GM12878 (cell line): ENCODE data around the gene VTA1. TPM values are rescaled to one million over a fixed set of nuclear protein-coding genes. Genes with fewer than 3 reads are reported as not detected.

Source experiments
- ATAC-seq: fragments of 200-7000 bp; cut with Tn5 transposase; 3 replicates; pipeline ENCODE4 v1.9.1; 2020; ENCODE audit warnings: mild to moderate bottlenecking, moderate library complexity
- BruUV-seq: library from RNA; stranded (reverse); fragments of 400-500 nt; replicated peaks from 2 replicates; lab custom pipeline; 2021; lab: Mats Ljungman, UMichigan
- CTCF ChIA-PET: fragments of 300-600 bp; sonication (Branson Sonifier 250); formaldehyde crosslinking; extraction: SDS; loops from one replicate; lab custom pipeline; 2021; ENCODE audit warnings: inconsistent platforms; lab: Yijun Ruan, JAX
- POLR2A ChIA-PET: fragments of 350-600 bp; formaldehyde crosslinking; extraction: SDS; loops from one replicate; lab custom pipeline; 2021; ENCODE audit warnings: inconsistent platforms; lab: Charles Lee
- RAD21 ChIA-PET: fragments of 300-600 bp; sonication (Branson Sonifier 250); formaldehyde crosslinking; loops from one replicate; lab custom pipeline; 2023; ENCODE audit warnings: antibody characterized with exemption; ENCODE audit not compliant: unreplicated experiment; lab: Charles Lee
- SMC1A ChIA-PET: fragments of 300-600 bp; sonication (Branson Sonifier 250); formaldehyde crosslinking; loops from one replicate; lab custom pipeline; 2023; ENCODE audit not compliant: unreplicated experiment, uncharacterized antibody; lab: Charles Lee
- DNase-seq: peaks from one replicate; pipeline ENCODE4 v3.0.0-alpha.2; 2011; ENCODE audit warnings: low read depth, low spot score
- FAIRE-seq: peaks from 3 replicates; lab custom pipeline; 2011; peaks lifted over from hg19 to GRCh38; lab: Jason Lieb, UNC
- H2AFZ ChIP-seq: 2 replicates; pipeline ENCODE4 v1.6.0; 2011; ENCODE audit warnings: low read depth, low read length, control low read depth; ENCODE audit not compliant: control insufficient read depth
- H3K27ac ChIP-seq: 2 replicates; pipeline ENCODE4 v1.5.1; 2011; ENCODE audit warnings: control low read depth; ENCODE audit not compliant: control insufficient read depth, insufficient read depth
- H3K27me3 ChIP-seq, 2 experiments: replicated peaks in 1 of 2; 2 replicates each; pipeline versions ENCODE4 v1.6.0 to v1.6.1; 2011; ENCODE audit warnings: low read length in 1 of 2; ENCODE audit not compliant: control insufficient read depth in 2 of 2, insufficient read depth in 2 of 2
- H3K36me3 ChIP-seq, 2 experiments: 2 replicates each; pipeline ENCODE4 v1.5.1; 2011; ENCODE audit warnings: low read length in 1 of 2; ENCODE audit not compliant: control insufficient read depth in 2 of 2, insufficient read depth in 2 of 2
- H3K4me1 ChIP-seq: 2 replicates; pipeline ENCODE4 v1.6.1; 2011; ENCODE audit warnings: mild to moderate bottlenecking, low read length, moderate library complexity, mixed read lengths; ENCODE audit not compliant: control insufficient read depth, insufficient read depth
- H3K4me2 ChIP-seq: 2 replicates; pipeline ENCODE4 v1.6.0; 2011; ENCODE audit warnings: control low read depth; ENCODE audit not compliant: control insufficient read depth, insufficient read depth
- H3K4me3 ChIP-seq: fragments of 200-600 bp; sonication (generic); 2 replicates; pipeline ENCODE4 v1.5.1; 2016
- H3K79me2 ChIP-seq: 2 replicates; pipeline ENCODE4 v1.6.0; 2011; ENCODE audit warnings: low read length; ENCODE audit not compliant: control insufficient read depth, insufficient read depth
- H3K9ac ChIP-seq: 2 replicates; pipeline ENCODE4 v1.8.0; 2011; ENCODE audit warnings: low read length, control low read depth, mixed read lengths; ENCODE audit not compliant: control insufficient read depth, insufficient read depth
- H3K9me3 ChIP-seq: replicated peaks from 3 replicates; pipeline ENCODE4 v1.5.1; 2011; ENCODE audit warnings: mild to moderate bottlenecking, low read length; ENCODE audit not compliant: control insufficient read depth, insufficient read depth
- H4K20me1 ChIP-seq: 2 replicates; pipeline ENCODE4 v1.6.0; 2011; ENCODE audit not compliant: control insufficient read depth, insufficient read depth
- BRCA1 ChIP-seq: IDR thresholded peaks from 2 replicates; pipeline ENCODE4 v1.6.1; 2011; ENCODE audit warnings: low read depth, low read length, improper control_type of control experiment
- CEBPB ChIP-seq, 2 experiments: fragments of 150-350 bp in 1 of 2; IDR thresholded peaks; 2 replicates each; pipeline ENCODE4 v1.6.1; 2012 to 2014; ENCODE audit warnings: low read depth in 2 of 2, low read length in 2 of 2, borderline replicate concordance in 1 of 2, inconsistent platforms in 1 of 2
- CHD4 ChIP-seq: fragments of 200-600 bp; sonication (generic); IDR thresholded peaks from 2 replicates; pipeline ENCODE4 v1.6.1; 2016; ENCODE audit warnings: mild to moderate bottlenecking
- HDAC2 ChIP-seq: fragments of 200-600 bp; sonication (generic); IDR thresholded peaks from 2 replicates; pipeline ENCODE4 v1.6.1; 2017
- IKZF2 ChIP-seq, 2 experiments: fragments of 450-650 bp; IDR thresholded peaks; 2 replicates each; pipeline ENCODE4 v1.6.1; 2017; ENCODE audit warnings: mild to moderate bottlenecking in 2 of 2, moderate library complexity in 2 of 2
- IRF4 ChIP-seq: IDR thresholded peaks from 2 replicates; pipeline ENCODE4 v1.6.1; 2011; ENCODE audit warnings: low read depth, low read length
- KDM1A ChIP-seq: fragments of 200-600 bp; sonication (generic); IDR thresholded peaks from 2 replicates; pipeline ENCODE4 v1.6.1; 2016; ENCODE audit warnings: borderline replicate concordance
- KLF5 ChIP-seq: fragments of 450-650 bp; IDR thresholded peaks from 2 replicates; pipeline ENCODE4 v1.6.1; 2014; ENCODE audit warnings: mild to moderate bottlenecking; ENCODE audit not compliant: partially characterized antibody
- NR2C1 ChIP-seq: fragments of 450-650 bp; IDR thresholded peaks from 2 replicates; pipeline ENCODE4 v1.6.1; 2017; ENCODE audit warnings: antibody characterized with exemption, mild to moderate bottlenecking, moderate library complexity
- NR2F1 ChIP-seq: fragments of 450-650 bp; conservative IDR thresholded peaks from 2 replicates; pipeline ENCODE4 v1.6.1; 2017; ENCODE audit warnings: mild to moderate bottlenecking
- PAX8 ChIP-seq: fragments of 450-650 bp; IDR thresholded peaks from 2 replicates; pipeline ENCODE4 v1.6.1; 2017; ENCODE audit warnings: mild to moderate bottlenecking, moderate library complexity
- PML ChIP-seq: IDR thresholded peaks from 2 replicates; pipeline ENCODE4 v1.6.1; 2012; ENCODE audit warnings: low read length, inconsistent platforms
- RELA ChIP-seq: fragments of 450-650 bp; IDR thresholded peaks from 2 replicates; pipeline ENCODE4 v1.8.0; 2014; ENCODE audit warnings: borderline replicate concordance; ENCODE audit not compliant: partially characterized antibody
- RUNX3 ChIP-seq: IDR thresholded peaks from 2 replicates; pipeline ENCODE4 v1.6.1; 2012; ENCODE audit warnings: low read length, inconsistent platforms
- TAF1 ChIP-seq: IDR thresholded peaks from 2 replicates; pipeline ENCODE4 v1.6.1; 2011; ENCODE audit warnings: mild to moderate bottlenecking, low read depth, low read length, borderline replicate concordance
- ZBED1 ChIP-seq: IDR thresholded peaks from 2 replicates; pipeline ENCODE4 v1.6.1; 2016; ENCODE audit warnings: borderline replicate concordance
- ZNF384 ChIP-seq: IDR thresholded peaks from 2 replicates; pipeline ENCODE4 v1.6.1; 2012; ENCODE audit warnings: low read depth, mild to moderate bottlenecking, low read length, improper control_type of control experiment, borderline replicate concordance
- WGBS: methylation state at CpG from one replicate; pipeline ENCODE4 v1.1.6; 2016; ENCODE audit warnings: low lambda C conversion rate; ENCODE audit not compliant: insufficient replicate concordance, insufficient coverage; ENCODE audit errors: missing lambda C conversion rate; 5-methylcytosine and 5-hydroxymethylcytosine counted together
- in situ Hi-C: fragments of 300-500 bp; cut with MboI; formaldehyde crosslinking; loops from 9 replicates; pipeline ENCODE4 v1.14.3; 2018; ENCODE audit warnings: mixed read lengths
- intact Hi-C: fragments of 100-400 bp; cut with micrococcal nuclease; formaldehyde crosslinking; loops from one replicate; pipeline ENCODE4 v1.14.2; 2022; ENCODE audit not compliant: unreplicated experiment
- polyA plus RNA-seq, 11 experiments: library from polyadenylated mRNA; depleted of rRNA in 4 of 11; unstranded in 6 of 11; stranded (reverse) in 5 of 11; fragments of >200 nt; fragmentation: Nextera tagmentation in 4 of 11; fragmentation: Illumina TruSeq in 1 of 11; extraction: Ambion mirVana in 4 of 11; extraction: Trizol in 1 of 11; gene quantifications; 1 replicate in 1 of 11; 2 replicates in 10 of 11; pipeline versions ENCODE4 v1.2.1 to v1.2.3, GENCODE V29; 2011 to 2016; ENCODE audit warnings: inconsistent platforms in 2 of 11, missing spikeins in 2 of 11, low read depth in 1 of 11
- total RNA-seq, 4 experiments: library from RNA; depleted of rRNA in 3 of 4; stranded (reverse); fragments of >200 nt in 3 of 4; fragmentation: Illumina TruSeq in 1 of 4; extraction: Trizol in 1 of 4; gene quantifications; 2 replicates each; pipeline versions ENCODE4 v1.2.1 to v1.2.3, GENCODE V29; 2013 to 2021
- TF ChIP-seq, protein P1 (sequence below): fragments of 450-650 bp; IDR thresholded peaks from 2 replicates; pipeline ENCODE4 v1.6.1; 2016; ENCODE audit warnings: mild to moderate bottlenecking

The VTA1 gene
- total and polyA plus RNA-seq, 10 of the 15 experiments (the other 5 are each of a cell fraction or from before 2014, with no cell fraction given), result 48.3 to 126 (median 90.7) TPM

DNA sequence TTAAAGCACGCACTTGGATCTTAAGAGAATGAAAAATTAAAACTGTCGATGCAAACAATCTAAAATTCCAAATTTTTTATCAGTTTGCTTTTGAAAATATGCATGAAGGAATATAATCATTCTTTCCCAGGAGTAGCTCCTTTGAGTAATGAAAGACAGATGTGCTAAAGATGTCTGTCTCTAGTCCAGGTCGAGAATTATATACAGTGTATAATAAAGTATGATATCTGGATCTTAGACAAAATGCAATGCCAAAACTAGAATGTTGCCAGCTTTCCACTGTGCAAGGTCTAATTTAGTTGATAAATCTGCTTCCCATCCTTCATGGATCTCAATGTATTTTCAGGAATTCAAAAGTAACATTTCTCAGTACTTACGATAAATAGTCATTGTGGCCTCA lies 89.6 kb downstream of the VTA1 start:
- TF ChIP-seq IKZF2 (IDR thresholded peaks at IDR 0.05) (no peak), HDAC2 (no peak), PAX8 (no peak), RELA (no peak)
- TF ChIP-seq, protein P1, sequence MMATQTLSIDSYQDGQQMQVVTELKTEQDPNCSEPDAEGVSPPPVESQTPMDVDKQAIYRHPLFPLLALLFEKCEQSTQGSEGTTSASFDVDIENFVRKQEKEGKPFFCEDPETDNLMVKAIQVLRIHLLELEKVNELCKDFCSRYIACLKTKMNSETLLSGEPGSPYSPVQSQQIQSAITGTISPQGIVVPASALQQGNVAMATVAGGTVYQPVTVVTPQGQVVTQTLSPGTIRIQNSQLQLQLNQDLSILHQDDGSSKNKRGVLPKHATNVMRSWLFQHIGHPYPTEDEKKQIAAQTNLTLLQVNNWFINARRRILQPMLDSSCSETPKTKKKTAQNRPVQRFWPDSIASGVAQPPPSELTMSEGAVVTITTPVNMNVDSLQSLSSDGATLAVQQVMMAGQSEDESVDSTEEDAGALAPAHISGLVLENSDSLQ, result no peak
- ATAC-seq (no peak), FAIRE-seq (no peak), DNase-seq (no peak)
- H3K79me2 ChIP-seq, result no peaks in the 10 kb centered on the region
- 51% methylated on average over 4 of the region's 4 CpGs for WGBS
- H3K27ac ChIP-seq, result no peak overlapping the region
- CTCF ChIA-PET, result no interaction called here
- no peaks in the 10 kb centered on the region for H3K9me3 ChIP-seq
- POLR2A ChIA-PET, result no interaction called here
- RAD21 ChIA-PET, result no interaction called here
- H2AFZ ChIP-seq, result no peak overlapping the region
- no TSS peak for BruUV-seq
- intact Hi-C loops, result no loop called here
- H3K4me3 ChIP-seq, result no peak overlapping the region
- no peaks in the 10 kb centered on the region for H3K36me3 ChIP-seq
- no peaks in the 10 kb centered on the region for H4K20me1 ChIP-seq
- SMC1A ChIA-PET, result no interaction called here
- in situ Hi-C loops, result no loop called here
- no peaks in the 10 kb centered on the region for H3K4me1 ChIP-seq
- no peaks in the 10 kb centered on the region; a peak in 1 of 4 replicates for H3K27me3 ChIP-seq
- H3K9ac ChIP-seq, result no peak overlapping the region
- no peak overlapping the region for H3K4me2 ChIP-seq

DNA sequence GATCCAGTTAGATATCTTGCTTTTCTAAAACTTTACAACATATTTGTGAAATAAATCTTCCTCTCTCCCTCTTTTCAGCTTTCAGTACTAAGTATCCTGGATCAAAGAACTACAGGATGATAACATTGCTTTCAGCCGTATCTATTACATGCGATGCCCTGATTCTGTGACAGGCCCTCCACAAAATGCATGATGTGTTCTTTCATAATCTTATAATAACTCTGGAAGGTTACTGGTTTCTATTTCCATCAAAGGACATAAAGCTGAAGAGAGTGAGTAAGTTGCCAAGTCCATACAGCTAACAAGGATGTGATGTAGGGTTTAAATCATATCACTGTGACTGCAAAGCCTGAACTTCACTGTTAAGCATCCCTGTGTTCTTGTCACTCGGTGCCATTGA lies 91.8 kb downstream of the VTA1 start:
- H3K27ac ChIP-seq, result no peak overlapping the region
- RAD21 ChIA-PET, result no interaction called here
- POLR2A ChIA-PET, result no interaction called here
- H2AFZ ChIP-seq, result no peak overlapping the region
- no peak overlapping the region for H3K4me2 ChIP-seq
- H4K20me1 ChIP-seq, result no peaks in the 10 kb centered on the region
- intact Hi-C loops (no loop called here), in situ Hi-C loops (no loop called here)
- no peak overlapping the region for H3K4me3 ChIP-seq
- H3K9me3 ChIP-seq, result no peaks in the 10 kb centered on the region
- 67% methylated on average over 3 of the region's 3 CpGs for WGBS
- DNase-seq, result no peak
- no peaks in the 10 kb centered on the region for H3K79me2 ChIP-seq
- BruUV-seq, result no TSS peak
- no peaks in the 10 kb centered on the region; a peak in 1 of 4 replicates for H3K27me3 ChIP-seq
- CTCF ChIA-PET, result no interaction called here
- SMC1A ChIA-PET, result no interaction called here
- no peak for TF ChIP-seq KDM1A
- TF ChIP-seq NR2F1, result no peak
- no peak for TF ChIP-seq HDAC2
- TF ChIP-seq TAF1, result no peak
- no peak for TF ChIP-seq IRF4
- no peak for TF ChIP-seq NR2C1
- TF ChIP-seq PML, result no peak
- no peak for TF ChIP-seq CHD4
- TF ChIP-seq KLF5, result no peak
- no peak for TF ChIP-seq RUNX3
- TF ChIP-seq CEBPB (IDR thresholded peaks at IDR 0.05; ENCODE audit: borderline replicate concordance in 1 of 2, low read depth in 2 of 2, low read length in 2 of 2), result no peak
- no peak for TF ChIP-seq BRCA1
- TF ChIP-seq ZBED1, result no peak
- TF ChIP-seq ZNF384, result no peak
- ATAC-seq, result no peak
- H3K9ac ChIP-seq, result no peak overlapping the region
- H3K36me3 ChIP-seq, result no peaks in the 10 kb centered on the region
- H3K4me1 ChIP-seq, result no peaks in the 10 kb centered on the region
- FAIRE-seq, result no peak
